ENCODE measurements around the gene SORBS2. TPM values are rescaled to one million over a fixed set of nuclear protein-coding genes. Genes with fewer than 3 reads are reported as not detected.

The SORBS2 gene
- total and polyA plus RNA-seq, 2 donors (not counting 1 experiment from before 2014, with no cell fraction given) = 0.25 to 0.89 TPM

DNA sequence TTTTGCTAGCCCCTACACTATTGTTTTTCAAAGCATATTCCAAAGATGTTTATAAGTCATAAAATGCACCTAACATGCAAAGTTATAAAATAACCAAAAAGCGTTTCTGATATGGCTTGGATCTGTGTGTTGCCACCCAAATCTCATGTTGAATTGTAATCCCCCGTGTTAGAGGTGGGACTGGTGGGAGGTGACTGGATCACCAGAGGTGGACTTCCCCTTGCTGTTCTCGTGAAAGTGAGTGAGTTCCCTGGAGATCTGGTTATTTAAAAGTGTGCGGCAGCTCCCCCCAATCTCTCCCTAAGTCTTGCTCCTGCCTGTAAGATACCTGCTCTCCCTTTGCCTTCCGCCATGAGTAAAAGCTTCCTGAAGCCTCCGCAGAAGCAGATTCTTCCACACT is 22.8 kb upstream of the SORBS2 start:
- Histone ChIP-seq H3K27me3 (replicated peaks in 1 of 4; ENCODE audit: control extremely low read depth in 1 of 4, control insufficient read depth in 3 of 4, insufficient read depth in 4 of 4, low read length in 3 of 4) (no peaks in the 10 kb centered on the region), H3K36me3 (replicated peaks in 1 of 2; ENCODE audit: control extremely low read depth in 1 of 2, control insufficient read depth in 1 of 2, extremely low read depth in 1 of 2, insufficient read depth in 2 of 2, low read length in 1 of 2) (no peaks in the 10 kb centered on the region), H3K79me2 (ENCODE audit: control insufficient read depth, insufficient read depth, low read length) (no peaks in the 10 kb centered on the region), H3K27ac (ENCODE audit: low read length in 2 of 2) (no peak overlapping the region), H3K4me1 (ENCODE audit: control insufficient read depth in 2 of 2, insufficient read depth in 2 of 2, low read length in 2 of 2) (no peaks in the 10 kb centered on the region), H2AFZ (ENCODE audit: insufficient read depth, low read depth, low read length, poor library complexity, severe bottlenecking) (no peak overlapping the region), H3K4me3 (ENCODE audit: control extremely low read depth in 1 of 5, extremely low read depth in 1 of 5, insufficient read depth in 1 of 5, low read depth in 2 of 5, low read length in 4 of 5) (no peak overlapping the region), H3K9me3 (ENCODE audit: control extremely low read depth in 1 of 3, control insufficient read depth in 2 of 3, insufficient read depth in 1 of 3, low read length in 2 of 3) (no peaks in the 10 kb centered on the region), H3K4me2 (replicated peaks; ENCODE audit: low read depth, low read length, poor library complexity, severe bottlenecking) (no peak overlapping the region), H3K9ac (ENCODE audit: low read length) (no peak overlapping the region), H4K20me1 (ENCODE audit: control insufficient read depth, insufficient read depth, low read length, poor library complexity, severe bottlenecking) (no peaks in the 10 kb centered on the region)
- ATAC-seq (ENCODE audit: low read depth) (no peak), DNase-seq (no peak)
- ChIA-PET POLR2A (no interaction called here), CTCF (no interaction called here)
- intact Hi-C loops (cut with micrococcal nuclease) = no loop called here
- Mint-ChIP-seq H3K27ac (no peak overlapping the region), H3K9me3 (ENCODE audit: insufficient read depth) (no peaks in the 10 kb centered on the region), H3K4me3 (no peak overlapping the region), H3K4me1 (no peaks in the 10 kb centered on the region), H3K27me3 (peaks cover 16% of the 10 kb centered on the region)
- TF ChIP-seq EZH2 (IDR thresholded peaks at IDR 0.05; ENCODE audit: borderline replicate concordance, insufficient read depth, low read depth, low read length, poor library complexity, severe bottlenecking) = no peak
- TF ChIP-seq, protein P1, sequence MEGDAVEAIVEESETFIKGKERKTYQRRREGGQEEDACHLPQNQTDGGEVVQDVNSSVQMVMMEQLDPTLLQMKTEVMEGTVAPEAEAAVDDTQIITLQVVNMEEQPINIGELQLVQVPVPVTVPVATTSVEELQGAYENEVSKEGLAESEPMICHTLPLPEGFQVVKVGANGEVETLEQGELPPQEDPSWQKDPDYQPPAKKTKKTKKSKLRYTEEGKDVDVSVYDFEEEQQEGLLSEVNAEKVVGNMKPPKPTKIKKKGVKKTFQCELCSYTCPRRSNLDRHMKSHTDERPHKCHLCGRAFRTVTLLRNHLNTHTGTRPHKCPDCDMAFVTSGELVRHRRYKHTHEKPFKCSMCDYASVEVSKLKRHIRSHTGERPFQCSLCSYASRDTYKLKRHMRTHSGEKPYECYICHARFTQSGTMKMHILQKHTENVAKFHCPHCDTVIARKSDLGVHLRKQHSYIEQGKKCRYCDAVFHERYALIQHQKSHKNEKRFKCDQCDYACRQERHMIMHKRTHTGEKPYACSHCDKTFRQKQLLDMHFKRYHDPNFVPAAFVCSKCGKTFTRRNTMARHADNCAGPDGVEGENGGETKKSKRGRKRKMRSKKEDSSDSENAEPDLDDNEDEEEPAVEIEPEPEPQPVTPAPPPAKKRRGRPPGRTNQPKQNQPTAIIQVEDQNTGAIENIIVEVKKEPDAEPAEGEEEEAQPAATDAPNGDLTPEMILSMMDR (IDR thresholded peaks at IDR 0.05) = no peak
- WGBS (ENCODE audit: insufficient coverage) = 82% methylated on average over 5 of the region's 6 CpGs

DNA sequence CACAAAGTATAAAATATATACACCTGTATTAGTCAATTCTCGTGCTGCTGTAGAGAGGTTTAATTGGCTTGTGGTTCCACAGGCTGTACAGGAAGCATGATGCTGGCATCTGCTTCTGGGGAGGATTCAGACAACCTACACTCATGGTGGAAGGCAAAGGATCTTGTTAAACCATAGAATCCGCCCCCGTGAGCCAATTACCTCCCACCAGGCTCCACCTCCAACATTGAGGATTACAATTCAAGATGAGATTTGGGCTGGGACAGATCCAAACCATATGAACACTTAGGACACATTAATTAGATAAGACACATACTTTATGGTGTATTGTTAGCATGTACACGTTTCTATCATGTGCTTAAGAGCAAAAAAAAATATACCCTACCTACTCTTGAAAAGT is 22.1 kb upstream of the SORBS2 start:
- peaks cover 3% of the 10 kb centered on the region for H3K9me3 Mint-ChIP-seq (ENCODE audit: insufficient read depth)

More for the DNA sequence above, 22.1 kb upstream of the SORBS2 start:
- Histone ChIP-seq H3K27me3 (replicated peaks in 1 of 4; ENCODE audit: control extremely low read depth in 1 of 4, control insufficient read depth in 3 of 4, insufficient read depth in 4 of 4, low read length in 3 of 4) (no peaks in the 10 kb centered on the region), H3K9me3 (ENCODE audit: control extremely low read depth in 1 of 3, control insufficient read depth in 2 of 3, insufficient read depth in 1 of 3, low read length in 2 of 3) (no peaks in the 10 kb centered on the region), H3K4me2 (replicated peaks; ENCODE audit: low read depth, low read length, poor library complexity, severe bottlenecking) (no peak overlapping the region), H4K20me1 (ENCODE audit: control insufficient read depth, insufficient read depth, low read length, poor library complexity, severe bottlenecking) (no peaks in the 10 kb centered on the region), H3K27ac (ENCODE audit: low read length in 2 of 2) (no peak overlapping the region), H3K9ac (ENCODE audit: low read length) (no peak overlapping the region), H3K79me2 (ENCODE audit: control insufficient read depth, insufficient read depth, low read length) (no peaks in the 10 kb centered on the region), H3K4me1 (ENCODE audit: control insufficient read depth in 2 of 2, insufficient read depth in 2 of 2, low read length in 2 of 2) (no peaks in the 10 kb centered on the region), H3K4me3 (ENCODE audit: control extremely low read depth in 1 of 5, extremely low read depth in 1 of 5, insufficient read depth in 1 of 5, low read depth in 2 of 5, low read length in 4 of 5) (no peak overlapping the region), H2AFZ (ENCODE audit: insufficient read depth, low read depth, low read length, poor library complexity, severe bottlenecking) (no peak overlapping the region), H3K36me3 (replicated peaks in 1 of 2; ENCODE audit: control extremely low read depth in 1 of 2, control insufficient read depth in 1 of 2, extremely low read depth in 1 of 2, insufficient read depth in 2 of 2, low read length in 1 of 2) (no peaks in the 10 kb centered on the region)
- ATAC-seq (ENCODE audit: low read depth) (no peak), DNase-seq (no peak)
- Mint-ChIP-seq H3K27ac (no peak overlapping the region), H3K27me3 (peaks cover 16% of the 10 kb centered on the region), H3K4me1 (no peaks in the 10 kb centered on the region), H3K4me3 (no peak overlapping the region)
- WGBS (ENCODE audit: insufficient coverage) = no CpG with 5 or more reads among the region's 4 CpGs
- ChIA-PET POLR2A (no interaction called here), CTCF (no interaction called here)
- intact Hi-C loops (cut with micrococcal nuclease) = no loop called here
- TF ChIP-seq, protein P1 (IDR thresholded peaks at IDR 0.05) = no peak
- TF ChIP-seq EZH2 (IDR thresholded peaks at IDR 0.05; ENCODE audit: borderline replicate concordance, insufficient read depth, low read depth, low read length, poor library complexity, severe bottlenecking) = no peak
